H1 (cell line): ENCODE results near the gene ZNF423. TPM values are rescaled to one million over a fixed set of nuclear protein-coding genes. Genes with fewer than 3 reads are reported as not detected.

Source experiments
- JUN ChIP-seq: IDR thresholded peaks from 2 replicates; pipeline ENCODE4 v1.6.1; 2011; ENCODE audit warnings: low read depth, mild to moderate bottlenecking, improper control_type of control experiment, low read length
- polyA plus RNA-seq, 7 experiments: library from polyadenylated mRNA; depleted of rRNA in 3 of 7; stranded (reverse) in 5 of 7; unstranded in 2 of 7; fragments of >200 nt in 5 of 7; fragments of 200-250 nt in 2 of 7; gene quantifications; 1 replicate in 5 of 7; 2 replicates in 1 of 7; 4 replicates in 1 of 7; pipeline versions ENCODE4 v1.2.1 to v1.2.3, GENCODE V29; 2011 to 2013; ENCODE audit warnings: missing spikeins in 2 of 7, mixed read lengths in 2 of 7
- total RNA-seq: library from RNA; stranded (reverse); fragmentation: NEBNext Ultra II Directional; extraction: Animal tissue kit (Norgen Biotek cat#: 25700); gene quantifications from 2 replicates; pipeline ENCODE4 v1.2.1, GENCODE V29; 2021

The ZNF423 gene
- total and polyA plus RNA-seq, 2 of the 8 experiments (the other 6 are each of a cell fraction or from before 2014, with no cell fraction given): 38.2 to 52.3 TPM

GRCh38 chr16:49760815-49761214 is 95.1 kb downstream of the ZNF423 start (continued):
- no peak for TF ChIP-seq JUN
